Left renal cortex interstitium (tissue), 4 donors: ENCODE results near the gene SEZ6L2. TPM values are rescaled to one million over a fixed set of nuclear protein-coding genes. Genes with fewer than 3 reads are reported as not detected.
A peak's percentile ranks its signal among the peaks of the same experiment; 100 is the strongest.
"Not testable (repeated sequence)": the region's sequence is repeated elsewhere in the genome, so short reads cannot be mapped to it uniquely, and the experiment has no call there.

Experiments
- DNase-seq, 4 donors: peaks; one replicate each; pipeline ENCODE4 v3.0.0-alpha.2; 2013; ENCODE audit warnings: low read depth in 4 of 4, low spot score in 2 of 4, missing footprints in 1 of 4
- polyA plus RNA-seq, 4 donors: library from polyadenylated mRNA; unstranded; fragments of 120-200 nt; gene quantifications; one replicate each; pipeline ENCODE4 v1.2.1, GENCODE V29; 2013; ENCODE audit not compliant: insufficient read length in 4 of 4

SEZ6L2 gene
- polyA plus RNA-seq, 4 donors = 10.4 to 15.9 (median 13.0) TPM

GRCh38 chr16:29910819-29911675, 11.7 kb upstream of the SEZ6L2 start:
- no peak for DNase-seq

- not testable (repeated sequence) for DNase-seq
Measured at GRCh38 chr16:29909851-29910250, 10.5 kb upstream of the SEZ6L2 start.

GRCh38 chr16:29909391-29909790, 10.0 kb upstream of the SEZ6L2 start:
- no peak for DNase-seq

GRCh38 chr16:29908719-29909220, 9.4 kb upstream of the SEZ6L2 start:
- DNase-seq = no peak

GRCh38 chr16:29907973-29908372, 8.6 kb upstream of the SEZ6L2 start:
- no peak for DNase-seq

- no peak for DNase-seq
Measured at GRCh38 chr16:29906520-29907244, 7.3 kb upstream of the SEZ6L2 start.

- no peak for DNase-seq
Measured at GRCh38 chr16:29905668-29906067, 6.3 kb upstream of the SEZ6L2 start.

- DNase-seq = no peak
Measured at GRCh38 chr16:29904947-29905346, 5.6 kb upstream of the SEZ6L2 start.

GRCh38 chr16:29903590-29903989, 4.2 kb upstream of the SEZ6L2 start:
- no peak for DNase-seq

- no peak for DNase-seq
Measured at GRCh38 chr16:29901607-29901945, 2.2 kb upstream of the SEZ6L2 start.

- no peak for DNase-seq
Measured at GRCh38 chr16:29900888-29901606, 1.7 kb upstream of the SEZ6L2 start.

- DNase-seq = peak in 3 of 4 donors; percentile 31 to 44 (median 36)
Measured at GRCh38 chr16:29900102-29900887, 945 bp upstream of the SEZ6L2 start, which contains the start of gene ASPHD1. Gene ASPHD1 (plus strand): TSS chr16:29900488. CDS start chr16:29900972, 484 bp downstream.

GRCh38 chr16:29898804-29899515, 390 bp downstream of the SEZ6L2 start:
- DNase-seq = no peak

- DNase-seq = no peak
Measured at GRCh38 chr16:29898135-29898803, 1.1 kb downstream of the SEZ6L2 start.

GRCh38 chr16:29897333-29897732, 2.0 kb downstream of the SEZ6L2 start:
- DNase-seq = no peak

GRCh38 chr16:29896841-29897240, 2.5 kb downstream of the SEZ6L2 start:
- no peak for DNase-seq

- no peak for DNase-seq
Measured at GRCh38 chr16:29894352-29894751, 5.0 kb downstream of the SEZ6L2 start.

- DNase-seq = no peak
Measured at GRCh38 chr16:29893553-29893952, 5.8 kb downstream of the SEZ6L2 start.

- DNase-seq = no peak
Measured at GRCh38 chr16:29892458-29892813, 6.9 kb downstream of the SEZ6L2 start.
